ENCODE results near the gene SLC7A6.

Gene SLC7A6

DNA sequence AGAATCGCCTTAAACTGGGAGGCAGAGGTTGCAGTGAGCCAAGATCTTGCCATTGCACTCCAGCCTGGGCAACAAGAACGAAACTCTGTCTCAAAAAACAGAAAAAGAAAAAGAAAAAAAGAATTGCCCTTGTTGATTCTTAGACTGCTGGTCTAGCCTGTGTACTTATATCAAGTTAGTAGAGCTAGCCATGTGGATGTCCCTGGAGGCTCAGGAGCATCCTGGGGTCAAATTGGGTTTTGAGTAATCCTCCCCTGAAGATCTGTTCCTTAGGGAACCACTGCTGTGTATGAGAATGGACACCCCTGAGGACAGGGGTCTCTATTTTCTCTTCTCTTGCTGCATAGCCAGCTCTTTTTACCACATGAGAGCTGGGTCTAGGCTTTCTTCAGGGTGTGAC, 24.9 kb downstream of the SLC7A6 start:
- DNase-seq: no peak
- Histone ChIP-seq H3K36me3 (ENCODE audit: insufficient read depth, low read length) (peaks cover 88% of the 10 kb centered on the region), H3K9me3 (ENCODE audit: insufficient read depth, low read length, severe bottlenecking) (no peaks in the 10 kb centered on the region), H3K27ac (ENCODE audit: low read length) (no peak overlapping the region), H3K4me2 (ENCODE audit: insufficient read depth, low read length) (no peak overlapping the region), H4K20me1 (ENCODE audit: insufficient read depth, low read length) (peaks cover 41% of the 10 kb centered on the region), H3K79me2 (ENCODE audit: insufficient read depth, low read length) (peaks cover 77% of the 10 kb centered on the region), H3K4me1 (ENCODE audit: insufficient read depth, low read length) (peaks cover 34% of the 10 kb centered on the region), H3K27me3 (ENCODE audit: insufficient read depth, low read length, poor library complexity) (no peaks in the 10 kb centered on the region), H2AFZ (ENCODE audit: low read depth, low read length) (no peak overlapping the region), H3K9ac (ENCODE audit: low read depth, low read length) (no peak overlapping the region), H3K4me3 (ENCODE audit: low read depth in 1 of 2, low read length in 2 of 2) (no peak overlapping the region)
- TF ChIP-seq EZH2 (IDR thresholded peaks at IDR 0.05; ENCODE audit: borderline replicate concordance, low read depth, low read length, severe bottlenecking): no peak
- TF ChIP-seq, protein P1, sequence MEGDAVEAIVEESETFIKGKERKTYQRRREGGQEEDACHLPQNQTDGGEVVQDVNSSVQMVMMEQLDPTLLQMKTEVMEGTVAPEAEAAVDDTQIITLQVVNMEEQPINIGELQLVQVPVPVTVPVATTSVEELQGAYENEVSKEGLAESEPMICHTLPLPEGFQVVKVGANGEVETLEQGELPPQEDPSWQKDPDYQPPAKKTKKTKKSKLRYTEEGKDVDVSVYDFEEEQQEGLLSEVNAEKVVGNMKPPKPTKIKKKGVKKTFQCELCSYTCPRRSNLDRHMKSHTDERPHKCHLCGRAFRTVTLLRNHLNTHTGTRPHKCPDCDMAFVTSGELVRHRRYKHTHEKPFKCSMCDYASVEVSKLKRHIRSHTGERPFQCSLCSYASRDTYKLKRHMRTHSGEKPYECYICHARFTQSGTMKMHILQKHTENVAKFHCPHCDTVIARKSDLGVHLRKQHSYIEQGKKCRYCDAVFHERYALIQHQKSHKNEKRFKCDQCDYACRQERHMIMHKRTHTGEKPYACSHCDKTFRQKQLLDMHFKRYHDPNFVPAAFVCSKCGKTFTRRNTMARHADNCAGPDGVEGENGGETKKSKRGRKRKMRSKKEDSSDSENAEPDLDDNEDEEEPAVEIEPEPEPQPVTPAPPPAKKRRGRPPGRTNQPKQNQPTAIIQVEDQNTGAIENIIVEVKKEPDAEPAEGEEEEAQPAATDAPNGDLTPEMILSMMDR (IDR thresholded peaks at IDR 0.05; ENCODE audit: borderline replicate concordance, extremely low read depth, low read length, poor library complexity, severe bottlenecking): no peak
- no peak for ATAC-seq (ENCODE audit: insufficient read depth, low read depth)

DNA sequence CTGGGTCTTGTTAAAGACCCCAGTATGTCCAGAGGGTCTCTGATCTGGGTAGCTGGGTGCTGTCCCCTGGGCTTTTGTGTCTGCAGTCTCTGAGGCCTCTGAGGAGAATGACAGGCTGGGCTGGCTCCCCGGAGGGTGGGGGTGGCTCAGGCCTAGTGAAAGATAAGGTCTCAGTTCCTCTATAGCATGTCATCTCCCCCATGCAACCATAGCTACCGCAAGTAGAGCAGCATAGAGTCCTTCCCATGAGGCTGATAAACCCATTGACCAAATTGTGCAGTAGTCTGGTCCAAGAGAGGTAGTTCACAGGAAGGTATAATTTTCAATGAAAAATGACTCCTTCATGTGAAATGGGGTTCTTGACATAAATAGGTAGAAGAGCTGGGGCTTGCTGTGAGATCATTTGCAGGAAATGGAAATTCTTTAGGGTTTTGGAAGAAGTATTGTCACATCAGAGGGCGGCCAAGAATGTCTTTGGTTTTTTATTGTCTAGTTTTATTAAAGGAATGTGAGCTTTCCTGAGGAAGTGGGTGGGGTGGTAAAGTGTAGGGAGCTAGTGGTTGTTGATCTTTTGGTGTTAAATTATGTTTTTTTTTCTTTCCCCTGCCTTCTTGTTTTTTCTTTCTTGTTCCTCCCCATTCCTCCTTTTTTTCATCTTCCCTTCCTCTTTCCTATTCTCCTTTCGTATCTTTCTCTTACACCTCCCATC, 25.4 kb downstream of the SLC7A6 start:
- H3K27ac ChIP-seq (ENCODE audit: low read length): no peak overlapping the region
- H3K9ac ChIP-seq (ENCODE audit: low read depth, low read length): no peak overlapping the region
- DNase-seq: no peak
- ATAC-seq (ENCODE audit: insufficient read depth, low read depth): no peak
- peaks cover 29% of the 10 kb centered on the region for H3K4me1 ChIP-seq (ENCODE audit: insufficient read depth, low read length)
- H3K4me2 ChIP-seq (ENCODE audit: insufficient read depth, low read length): no peak overlapping the region
- peaks cover 44% of the 10 kb centered on the region for H4K20me1 ChIP-seq (ENCODE audit: insufficient read depth, low read length)
- no peak overlapping the region for H3K4me3 ChIP-seq (ENCODE audit: low read depth in 1 of 2, low read length in 2 of 2)
- no peak for TF ChIP-seq EZH2 (IDR thresholded peaks at IDR 0.05; ENCODE audit: borderline replicate concordance, low read depth, low read length, severe bottlenecking)
- TF ChIP-seq, protein P1 (IDR thresholded peaks at IDR 0.05; ENCODE audit: borderline replicate concordance, extremely low read depth, low read length, poor library complexity, severe bottlenecking): no peak
- H3K36me3 ChIP-seq (ENCODE audit: insufficient read depth, low read length): peaks cover 89% of the 10 kb centered on the region
- H3K9me3 ChIP-seq (ENCODE audit: insufficient read depth, low read length, severe bottlenecking): no peaks in the 10 kb centered on the region
- H3K27me3 ChIP-seq (ENCODE audit: insufficient read depth, low read length, poor library complexity): no peaks in the 10 kb centered on the region
- H3K79me2 ChIP-seq (ENCODE audit: insufficient read depth, low read length): peaks cover 76% of the 10 kb centered on the region
- H2AFZ ChIP-seq (ENCODE audit: low read depth, low read length): no peak overlapping the region

- peaks cover 69% of the 10 kb centered on the region for H3K79me2 ChIP-seq (ENCODE audit: insufficient read depth, low read length)
Measured at GRCh38 chr16:68290450-68290849, 26.1 kb downstream of the SLC7A6 start.

More at GRCh38 chr16:68290450-68290849, 26.1 kb downstream of the SLC7A6 start:
- no peak overlapping the region for H3K27ac ChIP-seq (ENCODE audit: low read length)
- H3K4me2 ChIP-seq (ENCODE audit: insufficient read depth, low read length): no peak overlapping the region
- H4K20me1 ChIP-seq (ENCODE audit: insufficient read depth, low read length): peaks cover 44% of the 10 kb centered on the region
- no peak for ATAC-seq (ENCODE audit: insufficient read depth, low read depth)
- H3K9me3 ChIP-seq (ENCODE audit: insufficient read depth, low read length, severe bottlenecking): no peaks in the 10 kb centered on the region
- no peak overlapping the region for H2AFZ ChIP-seq (ENCODE audit: low read depth, low read length)
- TF ChIP-seq EZH2 (IDR thresholded peaks at IDR 0.05; ENCODE audit: borderline replicate concordance, low read depth, low read length, severe bottlenecking): no peak
- TF ChIP-seq, protein P1 (IDR thresholded peaks at IDR 0.05; ENCODE audit: borderline replicate concordance, extremely low read depth, low read length, poor library complexity, severe bottlenecking): no peak
- H3K9ac ChIP-seq (ENCODE audit: low read depth, low read length): no peak overlapping the region
- no peak for DNase-seq
- no peaks in the 10 kb centered on the region for H3K27me3 ChIP-seq (ENCODE audit: insufficient read depth, low read length, poor library complexity)
- no peak overlapping the region for H3K4me3 ChIP-seq (ENCODE audit: low read depth in 1 of 2, low read length in 2 of 2)
- H3K36me3 ChIP-seq (ENCODE audit: insufficient read depth, low read length): peaks cover 84% of the 10 kb centered on the region
- H3K4me1 ChIP-seq (ENCODE audit: insufficient read depth, low read length): peaks cover 22% of the 10 kb centered on the region

Data from DND-41 (cell line).